Astrocyte of the hippocampus (primary cell): ENCODE data around the gene SNTB2.

Source experiments
- DNase-seq: peaks from one replicate; pipeline ENCODE4 v3.0.0; 2011; ENCODE audit warnings: low read depth, low spot score

The SNTB2 gene

GRCh38 chr16:69340095-69340644, 153.2 kb downstream of the SNTB2 start:
- peak; percentile 24 for DNase-seq

- DNase-seq = no peak
Observed at GRCh38 chr16:69344171-69344570, 157.2 kb downstream of the SNTB2 start.

- DNase-seq = no peak
Observed at GRCh38 chr16:69345923-69346322, 159.0 kb downstream of the SNTB2 start.

GRCh38 chr16:69346683-69347082, 159.7 kb downstream of the SNTB2 start:
- DNase-seq = no peak

- no peak for DNase-seq
Observed at GRCh38 chr16:69348222-69348621, 161.3 kb downstream of the SNTB2 start.

GRCh38 chr16:69349536-69349935, 162.6 kb downstream of the SNTB2 start:
- no peak for DNase-seq

GRCh38 chr16:69350536-69351133, 163.7 kb downstream of the SNTB2 start:
- no peak for DNase-seq

GRCh38 chr16:69351309-69352027, 164.5 kb downstream of the SNTB2 start, which contains the start of gene TMED6:
TSS of gene TMED6 (minus strand) at chr16:69351786. CDS start at chr16:69351753, 33 bp downstream.
- no peak for DNase-seq
